OCI-LY7 (cell line): ENCODE results near the gene CGB5.

Experiments used
- CTCF ChIP-seq: fragments of 200-600 bp; sonication (generic); conservative IDR thresholded peaks from 2 replicates; pipeline ENCODE4 v1.5.1; 2014; ENCODE audit warnings: mild to moderate bottlenecking, antibody characterized with exemption, low read length, moderate library complexity, mixed read lengths
- EZH2phosphoT487 ChIP-seq: fragments of 200-600 bp; sonication (generic); IDR thresholded peaks from 2 replicates; pipeline ENCODE4 v1.6.1; 2018; ENCODE audit warnings: low read depth, borderline replicate concordance, mild to moderate bottlenecking, mixed run types, antibody characterized with exemption, low read length, moderate library complexity, mixed read lengths

DNA sequence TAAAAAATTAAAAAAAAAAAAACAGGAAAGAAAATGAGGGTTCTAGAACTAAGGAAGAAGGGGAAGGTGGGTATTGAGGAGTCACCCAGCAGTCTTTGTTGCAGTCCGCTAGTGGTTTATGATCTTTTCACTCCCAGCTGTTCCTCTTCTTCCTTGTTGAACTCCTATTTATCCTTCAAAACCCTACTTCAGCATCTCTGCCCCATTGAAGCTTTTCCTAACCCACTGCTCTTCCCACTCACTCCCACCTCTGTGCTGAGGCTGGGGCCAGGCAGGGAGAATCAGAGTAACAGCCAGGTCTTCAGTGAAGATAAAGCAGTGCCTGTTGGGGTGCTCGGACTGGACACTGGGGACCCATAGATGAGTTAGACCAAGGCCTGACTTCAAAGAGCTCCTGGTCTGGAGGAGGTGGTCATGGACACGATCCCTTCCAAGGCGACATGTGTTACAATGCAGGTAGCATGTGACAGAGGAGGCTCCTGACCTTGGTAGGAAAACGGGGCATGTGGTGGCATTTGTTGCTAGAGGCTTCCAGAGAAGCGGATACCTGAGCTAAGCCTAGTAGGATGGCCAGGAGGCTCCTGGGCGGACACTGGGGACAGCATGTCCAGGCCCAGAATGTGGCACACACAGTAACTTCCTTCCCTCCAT, 38.6 kb upstream of the CGB5 start:
- TF ChIP-seq EZH2phosphoT487 (no peak), CTCF (no peak)
